HepG2 (cell line): ENCODE data around the gene NUCB1. TPM values are rescaled to one million over a fixed set of nuclear protein-coding genes. Genes with fewer than 3 reads are reported as not detected.

ENCODE experiments used
- CCDC6 ChIP-seq: sonication (generic); formaldehyde crosslinking; IDR thresholded peaks from 2 replicates; pipeline ENCODE4 v1.8.1; 2022; ENCODE audit warnings: mild to moderate bottlenecking, missing genetic modification reagents, moderate library complexity
- ISL2 ChIP-seq: sonication (generic); formaldehyde crosslinking; IDR thresholded peaks from 2 replicates; pipeline ENCODE4 v1.5.0; 2020; ENCODE audit warnings: missing genetic modification reagents
- MXD4 ChIP-seq: IDR thresholded peaks from 2 replicates; pipeline ENCODE4 v1.6.1; 2016; ENCODE audit warnings: mild to moderate bottlenecking, missing biosample characterization, missing genetic modification reagents
- NFE2 ChIP-seq: sonication (generic); formaldehyde crosslinking; IDR thresholded peaks from 2 replicates; pipeline ENCODE4 v1.4.0; 2020; ENCODE audit warnings: missing genetic modification reagents
- PRPF4 ChIP-seq: fragments of 200-400 bp; formaldehyde crosslinking; IDR thresholded peaks from 2 replicates; pipeline ENCODE4 v1.6.1; 2016; ENCODE audit warnings: low read length, low read depth; ENCODE audit not compliant: poor library complexity, severe bottlenecking
- RFX5 ChIP-seq: IDR thresholded peaks from 2 replicates; pipeline ENCODE4 v1.6.1; 2011; ENCODE audit warnings: low read depth, low read length, improper control_type of control experiment
- TAF1 ChIP-seq: sonication (generic); formaldehyde crosslinking; IDR thresholded peaks from 2 replicates; pipeline ENCODE4 v1.4.0; 2020; ENCODE audit warnings: missing genetic modification reagents
- ZBTB21 ChIP-seq: sonication (generic); formaldehyde crosslinking; IDR thresholded peaks from 2 replicates; pipeline ENCODE4 v1.4.0; 2020; ENCODE audit warnings: missing genetic modification reagents
- ZIK1 ChIP-seq: sonication (generic); formaldehyde crosslinking; IDR thresholded peaks from 2 replicates; pipeline ENCODE4 v1.5.0; 2020; ENCODE audit warnings: mild to moderate bottlenecking, low read depth, missing genetic modification reagents, borderline replicate concordance
- ZNF207 ChIP-seq: fragments of 450-650 bp; IDR thresholded peaks from 2 replicates; pipeline ENCODE4 v1.6.1; 2016; ENCODE audit warnings: antibody characterized with exemption, borderline replicate concordance
- ZNF572 ChIP-seq: sonication (generic); formaldehyde crosslinking; IDR thresholded peaks from 2 replicates; pipeline ENCODE4 v1.5.1; 2020; ENCODE audit warnings: mild to moderate bottlenecking, missing genetic modification reagents
- ZNF7 ChIP-seq: IDR thresholded peaks from 2 replicates; pipeline ENCODE4 v1.6.1; 2016; ENCODE audit warnings: missing biosample characterization, missing genetic modification reagents
- polyA plus RNA-seq, 8 experiments: library from polyadenylated mRNA; depleted of rRNA in 3 of 8; stranded (reverse) in 7 of 8; unstranded in 1 of 8; fragments of >200 nt; fragmentation: Illumina TruSeq in 4 of 8; extraction: Trizol in 4 of 8; gene quantifications; 2 replicates each; pipeline versions ENCODE4 v1.2.1 to v1.2.3, GENCODE V29; 2011 to 2016; ENCODE audit warnings: low read depth in 4 of 8, missing spikeins in 1 of 8, mixed read lengths in 1 of 8; ENCODE audit not compliant: insufficient read depth in 1 of 8
- total RNA-seq, 5 experiments: library from RNA; depleted of rRNA; stranded (reverse); fragments of >200 nt; fragmentation: Illumina TruSeq; extraction: Trizol; gene quantifications; 2 replicates each; pipeline ENCODE4 v1.2.3, GENCODE V29; 2016; ENCODE audit warnings: low read depth in 1 of 5
- TF ChIP-seq, protein P1 (sequence below): sonication (generic); formaldehyde crosslinking; IDR thresholded peaks from 2 replicates; pipeline ENCODE4 v1.4.0; 2020; ENCODE audit warnings: low read depth, mild to moderate bottlenecking, missing genetic modification reagents
- TF ChIP-seq, protein P2 (sequence below): sonication (generic); formaldehyde crosslinking; IDR thresholded peaks from 2 replicates; pipeline ENCODE4 v1.4.0; 2020; ENCODE audit warnings: missing genetic modification reagents, borderline replicate concordance
- TF ChIP-seq, protein P3 (sequence below): fragments of 450-650 bp; IDR thresholded peaks from 2 replicates; pipeline ENCODE4 v1.6.1; 2017
- TF ChIP-seq, protein P4 (sequence below): sonication (generic); formaldehyde crosslinking; IDR thresholded peaks from 2 replicates; pipeline ENCODE4 v1.4.0; 2020; ENCODE audit warnings: missing genetic modification reagents, borderline replicate concordance
- TF ChIP-seq, protein P5 (sequence below): sonication (generic); formaldehyde crosslinking; IDR thresholded peaks from 2 replicates; pipeline ENCODE4 v1.8.0; 2022; ENCODE audit warnings: mild to moderate bottlenecking, missing genetic modification reagents, borderline replicate concordance
- TF ChIP-seq, protein P6 (sequence below): sonication (generic); formaldehyde crosslinking; IDR thresholded peaks from 2 replicates; pipeline ENCODE4 v1.8.1; 2022; ENCODE audit warnings: mild to moderate bottlenecking, missing genetic modification reagents
- TF ChIP-seq, protein P7 (sequence below): IDR thresholded peaks from 2 replicates; pipeline ENCODE4 v1.6.1; 2016; ENCODE audit warnings: missing compliant biosample characterization, missing genetic modification reagents, borderline replicate concordance

NUCB1 gene
- total and polyA plus RNA-seq, 2 of the 13 experiments (the other 11 are each of a cell fraction or from before 2014, with no cell fraction given): 82.3 to 106 TPM

DNA sequence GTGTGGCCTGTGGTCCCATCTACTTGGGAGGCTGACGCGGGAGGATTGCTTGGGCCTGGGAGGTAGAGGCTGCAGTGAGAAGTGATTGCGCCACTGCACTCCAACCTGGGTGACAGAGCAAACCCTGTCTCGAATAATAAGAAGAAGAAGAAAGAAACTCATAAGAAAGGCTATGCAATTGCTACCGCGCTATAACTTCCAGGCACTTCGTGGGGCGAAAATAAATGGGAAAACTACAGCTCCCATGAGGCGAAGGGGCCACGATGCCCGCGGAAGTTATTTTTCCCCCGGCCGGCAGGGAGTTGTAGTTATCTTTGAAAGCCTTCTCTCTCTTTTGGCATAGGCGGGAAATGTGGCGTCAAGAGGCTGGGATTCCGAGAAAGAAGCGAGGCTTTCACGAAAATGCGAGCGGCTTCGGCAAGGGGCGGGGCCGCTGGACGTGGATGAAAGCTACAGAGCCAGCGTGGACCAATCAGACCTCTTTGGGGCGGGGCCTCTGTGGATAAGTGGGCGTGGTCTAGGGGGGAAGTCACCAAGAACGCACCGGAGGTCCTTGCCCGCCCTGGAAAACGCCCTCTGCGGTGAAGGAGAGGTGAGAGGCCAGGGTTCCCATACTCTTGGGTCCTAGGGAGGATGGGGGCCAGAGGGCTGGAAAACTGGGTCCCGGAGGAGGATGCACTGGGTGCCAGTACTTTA is at the start of gene NUCB1 (continued):
- TF ChIP-seq RFX5 (0 out of 2 replicates have a peak, but pooled peaks have one; percentile 24), ZNF572 (no peak), ZNF207 (no peak), MXD4 (no peak), TAF1 (CRISPR knock-in tag) (peak; percentile 62; the same call in 1 of the 2 replicates), CCDC6 (CRISPR knock-in tag) (no peak), ZBTB21 (no peak), PRPF4 (no peak), ISL2 (peak; percentile 36; the same call in 1 of the 2 replicates), ZNF7 (CRISPR knock-in tag) (no peak), ZIK1 (CRISPR knock-in tag) (no peak), NFE2 (CRISPR knock-in tag) (0 out of 2 replicates have a peak, but pooled peaks have one; percentile 7)
- TF ChIP-seq, protein P1, sequence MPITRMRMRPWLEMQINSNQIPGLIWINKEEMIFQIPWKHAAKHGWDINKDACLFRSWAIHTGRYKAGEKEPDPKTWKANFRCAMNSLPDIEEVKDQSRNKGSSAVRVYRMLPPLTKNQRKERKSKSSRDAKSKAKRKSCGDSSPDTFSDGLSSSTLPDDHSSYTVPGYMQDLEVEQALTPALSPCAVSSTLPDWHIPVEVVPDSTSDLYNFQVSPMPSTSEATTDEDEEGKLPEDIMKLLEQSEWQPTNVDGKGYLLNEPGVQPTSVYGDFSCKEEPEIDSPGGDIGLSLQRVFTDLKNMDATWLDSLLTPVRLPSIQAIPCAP: no peak
- TF ChIP-seq, protein P2, sequence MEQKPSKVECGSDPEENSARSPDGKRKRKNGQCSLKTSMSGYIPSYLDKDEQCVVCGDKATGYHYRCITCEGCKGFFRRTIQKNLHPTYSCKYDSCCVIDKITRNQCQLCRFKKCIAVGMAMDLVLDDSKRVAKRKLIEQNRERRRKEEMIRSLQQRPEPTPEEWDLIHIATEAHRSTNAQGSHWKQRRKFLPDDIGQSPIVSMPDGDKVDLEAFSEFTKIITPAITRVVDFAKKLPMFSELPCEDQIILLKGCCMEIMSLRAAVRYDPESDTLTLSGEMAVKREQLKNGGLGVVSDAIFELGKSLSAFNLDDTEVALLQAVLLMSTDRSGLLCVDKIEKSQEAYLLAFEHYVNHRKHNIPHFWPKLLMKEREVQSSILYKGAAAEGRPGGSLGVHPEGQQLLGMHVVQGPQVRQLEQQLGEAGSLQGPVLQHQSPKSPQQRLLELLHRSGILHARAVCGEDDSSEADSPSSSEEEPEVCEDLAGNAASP (CRISPR knock-in tag): no peak
- TF ChIP-seq, protein P3, sequence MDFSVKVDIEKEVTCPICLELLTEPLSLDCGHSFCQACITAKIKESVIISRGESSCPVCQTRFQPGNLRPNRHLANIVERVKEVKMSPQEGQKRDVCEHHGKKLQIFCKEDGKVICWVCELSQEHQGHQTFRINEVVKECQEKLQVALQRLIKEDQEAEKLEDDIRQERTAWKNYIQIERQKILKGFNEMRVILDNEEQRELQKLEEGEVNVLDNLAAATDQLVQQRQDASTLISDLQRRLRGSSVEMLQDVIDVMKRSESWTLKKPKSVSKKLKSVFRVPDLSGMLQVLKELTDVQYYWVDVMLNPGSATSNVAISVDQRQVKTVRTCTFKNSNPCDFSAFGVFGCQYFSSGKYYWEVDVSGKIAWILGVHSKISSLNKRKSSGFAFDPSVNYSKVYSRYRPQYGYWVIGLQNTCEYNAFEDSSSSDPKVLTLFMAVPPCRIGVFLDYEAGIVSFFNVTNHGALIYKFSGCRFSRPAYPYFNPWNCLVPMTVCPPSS: no peak
- TF ChIP-seq, protein P4, sequence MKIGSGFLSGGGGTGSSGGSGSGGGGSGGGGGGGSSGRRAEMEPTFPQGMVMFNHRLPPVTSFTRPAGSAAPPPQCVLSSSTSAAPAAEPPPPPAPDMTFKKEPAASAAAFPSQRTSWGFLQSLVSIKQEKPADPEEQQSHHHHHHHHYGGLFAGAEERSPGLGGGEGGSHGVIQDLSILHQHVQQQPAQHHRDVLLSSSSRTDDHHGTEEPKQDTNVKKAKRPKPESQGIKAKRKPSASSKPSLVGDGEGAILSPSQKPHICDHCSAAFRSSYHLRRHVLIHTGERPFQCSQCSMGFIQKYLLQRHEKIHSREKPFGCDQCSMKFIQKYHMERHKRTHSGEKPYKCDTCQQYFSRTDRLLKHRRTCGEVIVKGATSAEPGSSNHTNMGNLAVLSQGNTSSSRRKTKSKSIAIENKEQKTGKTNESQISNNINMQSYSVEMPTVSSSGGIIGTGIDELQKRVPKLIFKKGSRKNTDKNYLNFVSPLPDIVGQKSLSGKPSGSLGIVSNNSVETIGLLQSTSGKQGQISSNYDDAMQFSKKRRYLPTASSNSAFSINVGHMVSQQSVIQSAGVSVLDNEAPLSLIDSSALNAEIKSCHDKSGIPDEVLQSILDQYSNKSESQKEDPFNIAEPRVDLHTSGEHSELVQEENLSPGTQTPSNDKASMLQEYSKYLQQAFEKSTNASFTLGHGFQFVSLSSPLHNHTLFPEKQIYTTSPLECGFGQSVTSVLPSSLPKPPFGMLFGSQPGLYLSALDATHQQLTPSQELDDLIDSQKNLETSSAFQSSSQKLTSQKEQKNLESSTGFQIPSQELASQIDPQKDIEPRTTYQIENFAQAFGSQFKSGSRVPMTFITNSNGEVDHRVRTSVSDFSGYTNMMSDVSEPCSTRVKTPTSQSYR: no peak
- TF ChIP-seq, protein P5, sequence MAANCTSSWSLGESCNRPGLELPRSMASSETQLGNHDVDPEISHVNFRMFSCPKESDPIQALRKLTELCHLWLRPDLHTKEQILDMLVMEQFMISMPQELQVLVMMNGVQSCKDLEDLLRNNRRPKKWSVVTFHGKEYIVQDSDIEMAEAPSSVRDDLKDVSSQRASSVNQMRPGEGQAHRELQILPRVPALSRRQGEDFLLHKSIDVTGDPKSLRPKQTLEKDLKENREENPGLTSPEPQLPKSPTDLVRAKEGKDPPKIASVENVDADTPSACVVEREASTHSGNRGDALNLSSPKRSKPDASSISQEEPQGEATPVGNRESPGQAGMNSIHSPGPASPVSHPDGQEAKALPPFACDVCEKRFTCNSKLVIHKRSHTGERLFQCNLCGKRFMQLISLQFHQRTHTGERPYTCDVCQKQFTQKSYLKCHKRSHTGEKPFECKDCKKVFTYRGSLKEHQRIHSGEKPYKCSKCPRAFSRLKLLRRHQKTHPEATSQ: no peak
- TF ChIP-seq, protein P6, sequence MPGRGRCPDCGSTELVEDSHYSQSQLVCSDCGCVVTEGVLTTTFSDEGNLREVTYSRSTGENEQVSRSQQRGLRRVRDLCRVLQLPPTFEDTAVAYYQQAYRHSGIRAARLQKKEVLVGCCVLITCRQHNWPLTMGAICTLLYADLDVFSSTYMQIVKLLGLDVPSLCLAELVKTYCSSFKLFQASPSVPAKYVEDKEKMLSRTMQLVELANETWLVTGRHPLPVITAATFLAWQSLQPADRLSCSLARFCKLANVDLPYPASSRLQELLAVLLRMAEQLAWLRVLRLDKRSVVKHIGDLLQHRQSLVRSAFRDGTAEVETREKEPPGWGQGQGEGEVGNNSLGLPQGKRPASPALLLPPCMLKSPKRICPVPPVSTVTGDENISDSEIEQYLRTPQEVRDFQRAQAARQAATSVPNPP: 0 out of 2 replicates have a peak, but pooled peaks have one; percentile 39
- TF ChIP-seq, protein P7, sequence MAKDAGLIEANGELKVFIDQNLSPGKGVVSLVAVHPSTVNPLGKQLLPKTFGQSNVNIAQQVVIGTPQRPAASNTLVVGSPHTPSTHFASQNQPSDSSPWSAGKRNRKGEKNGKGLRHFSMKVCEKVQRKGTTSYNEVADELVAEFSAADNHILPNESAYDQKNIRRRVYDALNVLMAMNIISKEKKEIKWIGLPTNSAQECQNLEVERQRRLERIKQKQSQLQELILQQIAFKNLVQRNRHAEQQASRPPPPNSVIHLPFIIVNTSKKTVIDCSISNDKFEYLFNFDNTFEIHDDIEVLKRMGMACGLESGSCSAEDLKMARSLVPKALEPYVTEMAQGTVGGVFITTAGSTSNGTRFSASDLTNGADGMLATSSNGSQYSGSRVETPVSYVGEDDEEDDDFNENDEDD (CRISPR knock-in tag): peak; percentile 97
